MCF 10A (cell line): ENCODE results near the gene C5orf52. TPM values are rescaled to one million over a fixed set of nuclear protein-coding genes. Genes with fewer than 3 reads are reported as not detected.
"Not testable (repeated sequence)": the region's sequence is repeated elsewhere in the genome, so short reads cannot be mapped to it uniquely, and the experiment has no call there.

Source experiments
- BruUV-seq: library from RNA; stranded (reverse); fragments of 400-500 nt; replicated peaks from 2 replicates; lab custom pipeline; 2021; lab: Mats Ljungman, UMichigan
- CTCF ChIA-PET: fragments of 300-600 bp; sonication (Branson Sonifier 250); formaldehyde crosslinking; extraction: SDS; loops from one replicate; lab custom pipeline; 2021; ENCODE audit warnings: antibody characterized with exemption, inconsistent platforms; lab: Yijun Ruan, JAX
- POLR2A ChIA-PET: fragments of 300-600, 350-650 bp; sonication (Branson Sonifier 250); formaldehyde crosslinking; extraction: SDS; loops from one replicate; lab custom pipeline; 2020; ENCODE audit warnings: antibody characterized with exemption, inconsistent platforms; lab: Yijun Ruan, JAX
- DNase-seq: peaks from one replicate; pipeline ENCODE4 v3.0.0-alpha.2; 2018; ENCODE audit not compliant: unreplicated experiment
- H3K27ac Mint-ChIP-seq: one replicate; pipeline ENCODE4 v1.8.0; 2022; ENCODE audit warnings: mild to moderate bottlenecking, low read depth, mixed read lengths; ENCODE audit not compliant: unreplicated experiment
- H3K27me3 Mint-ChIP-seq: one replicate; pipeline ENCODE4 v1.8.0; 2022; ENCODE audit warnings: mixed read lengths; ENCODE audit not compliant: insufficient read depth, unreplicated experiment
- H3K36me3 Mint-ChIP-seq: one replicate; pipeline ENCODE4 v1.8.0; 2022; ENCODE audit warnings: mild to moderate bottlenecking, moderate library complexity, mixed read lengths; ENCODE audit not compliant: insufficient read depth, unreplicated experiment
- H3K4me1 Mint-ChIP-seq: one replicate; pipeline ENCODE4 v1.8.0; 2022; ENCODE audit warnings: mixed read lengths; ENCODE audit not compliant: insufficient read depth, unreplicated experiment
- H3K4me3 Mint-ChIP-seq: one replicate; pipeline ENCODE4 v1.8.0; 2022; ENCODE audit warnings: mild to moderate bottlenecking, moderate library complexity, mixed read lengths; ENCODE audit not compliant: unreplicated experiment
- H3K9me3 Mint-ChIP-seq: one replicate; pipeline ENCODE4 v1.8.0; 2022; ENCODE audit warnings: mixed read lengths; ENCODE audit not compliant: unreplicated experiment
- intact Hi-C: fragments of 100-400 bp; cut with micrococcal nuclease; formaldehyde crosslinking; loops from 2 replicates; pipeline ENCODE4 v1.14.1; 2022
- total RNA-seq: library from RNA; stranded (reverse); gene quantifications from 2 replicates; pipeline ENCODE4 v1.2.3, GENCODE V29; 2022
- TF ChIP-seq, protein P1 (sequence below): fragments of 200-600 bp; IDR thresholded peaks from one replicate; pipeline ENCODE4 v1.8.0; 2022; ENCODE audit warnings: antibody characterized with exemption, mild to moderate bottlenecking; ENCODE audit not compliant: unreplicated experiment

The C5orf52 gene
- total RNA-seq, 1 experiment from 2014 or later = not detected

GRCh38 chr5:157719245-157719644 is 47.9 kb downstream of the C5orf52 start:
- H3K4me1 Mint-ChIP-seq = no peaks in the 10 kb centered on the region
- TF ChIP-seq, protein P1, sequence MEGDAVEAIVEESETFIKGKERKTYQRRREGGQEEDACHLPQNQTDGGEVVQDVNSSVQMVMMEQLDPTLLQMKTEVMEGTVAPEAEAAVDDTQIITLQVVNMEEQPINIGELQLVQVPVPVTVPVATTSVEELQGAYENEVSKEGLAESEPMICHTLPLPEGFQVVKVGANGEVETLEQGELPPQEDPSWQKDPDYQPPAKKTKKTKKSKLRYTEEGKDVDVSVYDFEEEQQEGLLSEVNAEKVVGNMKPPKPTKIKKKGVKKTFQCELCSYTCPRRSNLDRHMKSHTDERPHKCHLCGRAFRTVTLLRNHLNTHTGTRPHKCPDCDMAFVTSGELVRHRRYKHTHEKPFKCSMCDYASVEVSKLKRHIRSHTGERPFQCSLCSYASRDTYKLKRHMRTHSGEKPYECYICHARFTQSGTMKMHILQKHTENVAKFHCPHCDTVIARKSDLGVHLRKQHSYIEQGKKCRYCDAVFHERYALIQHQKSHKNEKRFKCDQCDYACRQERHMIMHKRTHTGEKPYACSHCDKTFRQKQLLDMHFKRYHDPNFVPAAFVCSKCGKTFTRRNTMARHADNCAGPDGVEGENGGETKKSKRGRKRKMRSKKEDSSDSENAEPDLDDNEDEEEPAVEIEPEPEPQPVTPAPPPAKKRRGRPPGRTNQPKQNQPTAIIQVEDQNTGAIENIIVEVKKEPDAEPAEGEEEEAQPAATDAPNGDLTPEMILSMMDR = no peak

DNA sequence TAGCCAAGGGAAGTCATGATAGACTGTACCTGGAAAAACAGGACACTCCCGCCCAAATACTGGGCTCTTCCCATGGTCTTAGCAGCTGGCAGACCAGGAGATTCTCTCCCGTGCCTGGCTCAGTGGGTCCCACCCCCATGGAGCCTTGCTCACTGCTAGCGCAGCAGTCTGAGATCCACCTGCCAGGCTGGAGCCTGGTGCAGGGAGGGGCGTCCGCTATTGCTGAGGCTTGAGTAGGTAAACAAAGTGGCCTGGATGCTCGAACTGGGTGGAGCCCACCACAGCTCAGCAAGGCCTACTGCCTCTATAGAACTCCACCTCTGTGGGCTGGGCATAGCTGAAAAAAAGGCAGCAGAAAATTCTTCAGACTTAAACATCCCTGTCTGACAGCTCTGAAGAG is 49.8 kb downstream of the C5orf52 start:
- Mint-ChIP-seq H3K27ac (no peak overlapping the region), H3K36me3 (peaks cover 6% of the 10 kb centered on the region), H3K4me3 (no peak overlapping the region), H3K9me3 (peaks cover 9% of the 10 kb centered on the region), H3K27me3 (no peaks in the 10 kb centered on the region), H3K4me1 (no peaks in the 10 kb centered on the region)
- intact Hi-C loops = no loop called here
- POLR2A ChIA-PET = interaction anchor here (2.3 kb wide), 1 partner anchor 10 kb away, joined by 7 read pairs; the partner anchor contains the start of gene THG1L
- no peak for DNase-seq
- no TSS peak for BruUV-seq
- CTCF ChIA-PET = interaction anchor here (0.8 to 8.1 kb wide), 10 partner anchors 22 to 572 kb away, joined by 3 to 137 read pairs (median 28); partner anchors contain the start of gene LSM11
- TF ChIP-seq, protein P1 = no peak

More at GRCh38 chr5:157719245-157719644, 47.9 kb downstream of the C5orf52 start:
- Mint-ChIP-seq H3K27ac (no peak overlapping the region), H3K9me3 (no peaks in the 10 kb centered on the region), H3K27me3 (no peaks in the 10 kb centered on the region), H3K36me3 (no peaks in the 10 kb centered on the region), H3K4me3 (no peak overlapping the region)
- POLR2A ChIA-PET = interaction anchor here (0.8 to 1.3 kb wide), 2 partner anchors 12 to 391 kb away, joined by 3 to 5 read pairs; partner anchors contain the start of gene THG1L
- DNase-seq = no peak
- no TSS peak for BruUV-seq
- intact Hi-C loops = loop anchor here (5.0 to 10.0 kb wide), 4 partner anchors 144 to 572 kb away; partner anchors contain the start of gene ADAM19
- CTCF ChIA-PET = interaction anchor here (0.6 to 8.1 kb wide), 49 partner anchors 9 to 671 kb away, joined by 3 to 137 read pairs (median 6); partner anchors contain the start of genes LSM11 and THG1L

DNA sequence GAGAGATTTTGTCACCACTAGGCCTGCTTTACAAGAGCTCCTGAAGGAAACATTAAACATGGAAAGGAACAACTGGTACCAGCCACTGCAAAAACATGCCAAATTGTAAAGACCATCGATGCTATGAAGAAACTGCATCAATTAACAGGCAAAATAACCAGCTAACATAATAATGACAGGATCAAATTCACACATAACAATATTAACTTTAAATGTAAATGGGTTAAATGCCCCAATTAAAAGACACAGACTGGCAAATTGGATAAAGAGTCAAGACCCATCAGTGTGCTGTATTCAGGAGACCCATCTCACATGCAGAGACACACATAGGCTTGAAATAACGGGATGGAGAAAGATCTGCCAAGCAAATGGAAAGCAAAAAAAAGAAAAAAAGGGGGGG is 51.6 kb downstream of the C5orf52 start:
- H3K4me1 Mint-ChIP-seq, H3K4me3 Mint-ChIP-seq, DNase-seq, H3K27me3 Mint-ChIP-seq, H3K9me3 Mint-ChIP-seq, H3K27ac Mint-ChIP-seq, BruUV-seq, intact Hi-C loops, H3K36me3 Mint-ChIP-seq: not testable (repeated sequence)
- ChIA-PET POLR2A (interaction anchor here (2.3 kb wide), 1 partner anchor 8 kb away, joined by 7 read pairs; the partner anchor contains the start of gene THG1L), CTCF (interaction anchor here (1.4 to 8.1 kb wide), 6 partner anchors 12 to 381 kb away, joined by 3 to 113 read pairs (median 28); partner anchors contain the start of gene LSM11)

DNA sequence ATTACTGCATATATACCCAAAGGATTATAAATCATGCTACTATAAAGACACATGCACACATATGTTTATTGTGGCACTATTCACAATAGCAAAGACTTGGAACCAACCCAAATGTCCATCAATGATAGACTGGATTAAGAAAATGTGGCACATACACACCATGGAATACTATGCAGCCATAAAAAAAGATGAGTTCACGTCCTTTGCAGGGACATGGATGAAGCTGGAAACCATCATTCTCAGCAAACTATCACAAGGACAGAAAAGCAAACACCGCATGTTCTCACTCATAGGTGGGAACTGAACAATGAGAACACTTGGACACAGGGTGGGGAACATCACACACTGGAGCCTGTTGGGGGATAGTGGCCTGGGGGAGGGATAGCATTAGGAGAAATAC is 55.3 kb downstream of the C5orf52 start:
- H3K4me1 Mint-ChIP-seq, POLR2A ChIA-PET, BruUV-seq, H3K27ac Mint-ChIP-seq, intact Hi-C loops, DNase-seq, H3K4me3 Mint-ChIP-seq, CTCF ChIA-PET, H3K9me3 Mint-ChIP-seq, H3K36me3 Mint-ChIP-seq, H3K27me3 Mint-ChIP-seq: not testable (repeated sequence)

- H3K27me3 Mint-ChIP-seq, H3K27ac Mint-ChIP-seq, intact Hi-C loops, H3K9me3 Mint-ChIP-seq, H3K36me3 Mint-ChIP-seq, BruUV-seq, H3K4me3 Mint-ChIP-seq, DNase-seq: not testable (repeated sequence)
- ChIA-PET CTCF (interaction anchor here (0.9 to 9.5 kb wide), 3 partner anchors 9 to 580 kb away, joined by 3 to 94 read pairs (median 10); partner anchors contain the start of gene LSM11), POLR2A (interaction anchor here (0.6 kb wide), 2 partner anchors 20 to 159 kb away, joined by 3 to 4 read pairs; no protein-coding TSS in a partner anchor)
- peaks cover 13% of the 10 kb centered on the region for H3K4me1 Mint-ChIP-seq
These were observed 56.5 kb downstream of the C5orf52 start for GRCh38 chr5:157727858-157728257.

Other genes starting within 250 kb of the C5orf52 start
- 0.40 and 0.96 TPM in 2 replicates for gene NIPAL4, start 211.3 kb upstream of the C5orf52 start, total RNA-seq
- gene ADAM19, start 95.8 kb upstream of the C5orf52 start, total RNA-seq = 0.47 and 0.96 TPM in 2 replicates
- 0.15 TPM in 1 of 2 replicates, not detected in the other for gene SOX30, start 19.1 kb upstream of the C5orf52 start, total RNA-seq
- gene THG1L, start 59.9 kb downstream of the C5orf52 start, total RNA-seq = 21.1 and 29.9 TPM in 2 replicates
- gene LSM11, start 72.2 kb downstream of the C5orf52 start, total RNA-seq = 3.4 and 4.5 TPM in 2 replicates
- gene CLINT1, start 187.6 kb downstream of the C5orf52 start, total RNA-seq = 170 and 176 TPM in 2 replicates